ENCODE data around the gene ALPG.

- no peak for TF ChIP-seq PRDM4 (CRISPR knock-in tag; IDR thresholded peaks at IDR 0.05; ENCODE audit: borderline replicate concordance)
- TF ChIP-seq HMGXB3 (CRISPR knock-in tag; IDR thresholded peaks at IDR 0.05; ENCODE audit: borderline replicate concordance): no peak
- TF ChIP-seq ZNF225 (CRISPR knock-in tag; IDR thresholded peaks at IDR 0.05): no peak
- TF ChIP-seq CTCF (CRISPR knock-in tag; IDR thresholded peaks at IDR 0.05): no peak
- no peak for TF ChIP-seq PCBP2 (optimal IDR thresholded peaks at IDR 0.05; ENCODE audit: low read depth, low read length, poor library complexity, severe bottlenecking)
- TF ChIP-seq KLF16 (CRISPR knock-in tag; IDR thresholded peaks at IDR 0.05): no peak
- no peak for TF ChIP-seq SMC3 (IDR thresholded peaks at IDR 0.05; ENCODE audit: low read length)
- no peak for TF ChIP-seq GLI4 (CRISPR knock-in tag; IDR thresholded peaks at IDR 0.05; ENCODE audit: borderline replicate concordance)
- TF ChIP-seq ZBTB33 (CRISPR knock-in tag; IDR thresholded peaks at IDR 0.05): no peak
- TF ChIP-seq LCORL (IDR thresholded peaks at IDR 0.05): no peak
- no peak for TF ChIP-seq LCORL (CRISPR knock-in tag; IDR thresholded peaks at IDR 0.05)
- no peak for TF ChIP-seq EZH2 (conservative IDR thresholded peaks at IDR 0.05; ENCODE audit: low read depth, low read length)
- no peak for TF ChIP-seq TEF (CRISPR knock-in tag; IDR thresholded peaks at IDR 0.05)
- TF ChIP-seq USF2 (IDR thresholded peaks at IDR 0.05; ENCODE audit: low read depth, low read length): no peak
- no peak for TF ChIP-seq USF2 (CRISPR knock-in tag; IDR thresholded peaks at IDR 0.05; ENCODE audit: borderline replicate concordance)
Measured at GRCh38 chr2:232435375-232435648, 28.7 kb downstream of the ALPG start.

Measured in HepG2 (cell line).